Measurements from ENCODE around the gene TTC33. TPM values are rescaled to one million over a fixed set of nuclear protein-coding genes. Genes with fewer than 3 reads are reported as not detected.

Gene TTC33
- total RNA-seq, 4 donors from 2014 or later = 11.3 to 19.0 (median 14.9) TPM

DNA sequence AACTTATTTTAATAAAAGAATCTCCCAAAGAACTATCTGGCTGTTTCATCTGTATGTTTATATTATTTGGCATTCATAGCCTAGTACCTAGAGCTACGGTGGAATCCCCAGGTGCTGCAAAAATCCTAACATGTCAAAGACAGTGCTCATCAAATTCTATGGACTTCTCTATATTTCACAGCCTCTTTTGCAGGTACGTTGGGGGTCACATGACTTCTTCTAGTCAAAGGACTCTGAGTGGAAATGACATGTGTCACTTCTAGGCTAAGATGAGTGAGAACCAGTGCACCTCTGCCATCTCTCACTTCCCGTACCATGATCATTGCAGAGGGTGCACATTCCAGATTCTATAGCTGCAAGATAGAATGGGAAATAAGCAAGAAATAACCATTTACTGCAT lies 148.6 kb downstream of the TTC33 start:
- Histone ChIP-seq H3K36me3 (no peaks in the 10 kb centered on the region), H3K4me3 (no peak overlapping the region), H3K9me3 (no peaks in the 10 kb centered on the region), H3K27ac (no peak overlapping the region), H3K4me1 (peaks cover 0 to 15% (median 3%) of the 10 kb centered on the region in 4 donors), H3K27me3 (no peaks in the 10 kb centered on the region)
- no peak for DNase-seq
- TF ChIP-seq POLR2A (IDR thresholded peaks at IDR 0.05) = no peak
- TF ChIP-seq, protein P1, sequence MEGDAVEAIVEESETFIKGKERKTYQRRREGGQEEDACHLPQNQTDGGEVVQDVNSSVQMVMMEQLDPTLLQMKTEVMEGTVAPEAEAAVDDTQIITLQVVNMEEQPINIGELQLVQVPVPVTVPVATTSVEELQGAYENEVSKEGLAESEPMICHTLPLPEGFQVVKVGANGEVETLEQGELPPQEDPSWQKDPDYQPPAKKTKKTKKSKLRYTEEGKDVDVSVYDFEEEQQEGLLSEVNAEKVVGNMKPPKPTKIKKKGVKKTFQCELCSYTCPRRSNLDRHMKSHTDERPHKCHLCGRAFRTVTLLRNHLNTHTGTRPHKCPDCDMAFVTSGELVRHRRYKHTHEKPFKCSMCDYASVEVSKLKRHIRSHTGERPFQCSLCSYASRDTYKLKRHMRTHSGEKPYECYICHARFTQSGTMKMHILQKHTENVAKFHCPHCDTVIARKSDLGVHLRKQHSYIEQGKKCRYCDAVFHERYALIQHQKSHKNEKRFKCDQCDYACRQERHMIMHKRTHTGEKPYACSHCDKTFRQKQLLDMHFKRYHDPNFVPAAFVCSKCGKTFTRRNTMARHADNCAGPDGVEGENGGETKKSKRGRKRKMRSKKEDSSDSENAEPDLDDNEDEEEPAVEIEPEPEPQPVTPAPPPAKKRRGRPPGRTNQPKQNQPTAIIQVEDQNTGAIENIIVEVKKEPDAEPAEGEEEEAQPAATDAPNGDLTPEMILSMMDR (IDR thresholded peaks at IDR 0.05) = no peak

DNA sequence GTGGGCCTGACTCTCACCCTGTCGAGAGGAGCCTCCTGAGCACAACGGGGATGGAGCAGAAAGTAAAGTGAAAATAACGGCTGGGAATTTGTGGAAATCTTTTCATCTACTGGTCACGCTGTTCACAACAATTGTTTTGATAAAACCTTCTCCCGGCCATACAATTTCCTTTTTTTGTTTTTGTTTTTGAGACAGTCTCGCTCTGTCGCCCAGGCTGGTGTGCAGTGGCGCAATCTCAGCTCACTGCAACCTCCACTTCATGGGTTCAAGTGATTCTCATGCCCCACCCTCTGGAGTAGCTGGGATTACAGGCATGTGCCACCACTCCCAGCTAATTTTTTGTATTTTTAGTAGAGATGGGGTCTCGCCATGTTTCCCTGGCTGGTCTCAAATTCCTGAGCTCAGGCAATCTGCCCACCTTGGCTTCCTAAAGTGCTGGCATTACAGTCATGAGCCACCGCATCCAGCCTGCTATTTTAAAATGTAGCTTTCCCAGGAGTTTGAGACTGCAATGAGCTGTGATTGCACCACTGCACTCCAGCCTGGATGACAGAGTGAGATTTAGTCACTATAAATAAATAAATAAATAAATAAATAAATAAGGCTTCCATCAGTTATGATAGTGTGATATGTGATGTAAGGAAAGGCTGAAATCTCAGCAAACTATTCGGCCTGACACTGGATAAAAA lies 149.5 kb downstream of the TTC33 start:
- Histone ChIP-seq H3K4me1 (peaks cover 0 to 15% (median 3%) of the 10 kb centered on the region in 4 donors), H3K9me3 (no peaks in the 10 kb centered on the region), H3K27ac (no peak overlapping the region), H3K4me3 (no peak overlapping the region), H3K36me3 (no peaks in the 10 kb centered on the region), H3K27me3 (no peaks in the 10 kb centered on the region)
- TF ChIP-seq, protein P1 (IDR thresholded peaks at IDR 0.05) = no peak
- TF ChIP-seq POLR2A (IDR thresholded peaks at IDR 0.05) = no peak
- no peak for DNase-seq

DNA sequence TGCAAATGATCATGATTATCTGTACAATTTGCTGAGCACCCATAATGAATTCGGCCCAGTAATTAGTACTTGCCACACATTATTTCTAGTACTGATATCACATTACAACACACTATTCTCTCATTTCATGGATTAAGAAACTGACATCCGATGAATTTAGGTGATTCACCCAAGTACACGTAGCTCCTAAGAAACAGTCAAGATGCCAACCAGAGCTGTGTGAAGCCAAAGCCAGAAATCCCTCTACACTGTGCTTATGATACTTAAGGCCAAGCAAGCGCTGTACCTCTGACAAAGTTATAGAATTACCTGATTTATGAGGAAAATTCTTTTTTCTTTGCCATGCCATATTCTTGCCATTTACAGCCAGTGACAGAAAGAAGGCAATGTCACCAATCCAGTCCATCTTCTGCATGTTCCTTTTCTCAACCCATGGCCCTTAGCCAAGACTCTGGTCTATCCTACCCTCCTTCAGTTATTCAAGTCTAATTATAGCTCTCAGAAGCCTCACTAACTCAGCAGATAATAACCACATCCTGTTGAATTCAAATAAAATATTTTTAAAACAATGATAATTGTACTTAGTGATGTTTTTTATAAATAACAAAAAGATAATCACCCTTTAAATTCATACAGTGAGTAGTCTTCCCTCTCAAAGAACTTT lies 150.3 kb downstream of the TTC33 start:
- Histone ChIP-seq H3K36me3 (no peaks in the 10 kb centered on the region), H3K4me3 (no peak overlapping the region), H3K9me3 (no peaks in the 10 kb centered on the region), H3K27ac (no peak overlapping the region), H3K27me3 (no peaks in the 10 kb centered on the region), H3K4me1 (peaks cover 0 to 15% (median 3%) of the 10 kb centered on the region in 4 donors)
- TF ChIP-seq POLR2A (IDR thresholded peaks at IDR 0.05) = no peak
- TF ChIP-seq, protein P1 (IDR thresholded peaks at IDR 0.05) = no peak
- DNase-seq = no peak

DNA sequence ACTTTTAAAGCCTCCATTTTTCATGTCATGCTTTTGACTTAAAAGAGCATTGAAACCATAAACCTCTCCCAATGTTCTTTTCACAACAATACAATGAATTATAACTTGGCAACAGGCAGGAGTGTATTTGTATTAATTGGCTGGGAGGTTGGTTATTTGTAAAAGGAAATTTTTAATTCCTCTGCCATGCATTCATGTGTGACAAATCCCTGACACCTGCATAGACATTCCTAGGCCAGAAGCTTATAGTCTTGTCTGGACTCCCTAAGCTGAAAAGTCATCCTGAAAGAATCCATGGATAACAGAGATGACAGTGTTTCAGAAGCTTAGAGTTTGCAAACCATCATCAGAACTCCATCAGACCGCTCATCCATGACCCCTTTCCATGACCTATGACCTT lies 152.4 kb downstream of the TTC33 start:
- H3K4me1 ChIP-seq = peaks cover 0 to 15% (median 3%) of the 10 kb centered on the region in 4 donors
- H3K27me3 ChIP-seq = no peaks in the 10 kb centered on the region
- no peak for DNase-seq
- H3K9me3 ChIP-seq = no peaks in the 10 kb centered on the region
- TF ChIP-seq POLR2A (IDR thresholded peaks at IDR 0.05) = no peak
- TF ChIP-seq, protein P1 (IDR thresholded peaks at IDR 0.05) = no peak
- H3K27ac ChIP-seq = no peak overlapping the region
- H3K4me3 ChIP-seq = no peak overlapping the region
- no peaks in the 10 kb centered on the region for H3K36me3 ChIP-seq

DNA sequence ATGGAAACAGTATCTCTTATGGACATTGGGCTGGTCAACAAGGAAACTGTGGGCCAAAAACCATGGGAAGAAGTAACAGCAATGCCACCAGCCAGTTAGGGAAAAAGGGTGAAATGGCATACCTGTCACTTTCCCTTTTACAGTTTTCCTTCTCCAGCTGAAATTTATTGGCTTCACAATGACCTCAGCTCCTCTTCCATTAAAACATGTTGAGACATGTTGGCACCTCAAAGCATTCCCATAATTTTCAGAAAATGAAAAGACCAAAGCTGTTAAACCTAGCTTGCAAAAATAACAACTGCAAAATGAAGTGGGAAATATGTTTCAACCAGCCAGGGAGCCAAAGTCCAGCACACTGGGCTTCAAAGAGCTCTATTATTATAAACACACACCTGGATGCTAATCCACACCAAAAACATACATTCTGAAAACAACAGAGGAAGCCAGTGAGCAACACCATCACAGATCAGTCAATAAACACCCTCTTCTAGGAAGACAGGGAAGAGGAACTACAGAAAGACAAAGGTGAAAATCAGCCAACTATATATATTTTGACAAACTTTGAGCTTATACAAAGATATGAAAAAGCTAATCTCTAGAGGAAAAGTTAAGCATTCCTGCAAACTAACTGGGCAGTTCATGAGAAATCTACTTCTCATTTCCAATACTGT lies 154.4 kb downstream of the TTC33 start:
- TF ChIP-seq, protein P1 (IDR thresholded peaks at IDR 0.05) = no peak
- TF ChIP-seq POLR2A (IDR thresholded peaks at IDR 0.05) = no peak
- DNase-seq = no peak
- no peak overlapping the region for H3K4me3 ChIP-seq
- no peak overlapping the region for H3K27ac ChIP-seq
- H3K27me3 ChIP-seq = no peaks in the 10 kb centered on the region
- H3K36me3 ChIP-seq = no peaks in the 10 kb centered on the region
- H3K9me3 ChIP-seq = no peaks in the 10 kb centered on the region
- peaks cover 0 to 11% (median 2%) of the 10 kb centered on the region in 4 donors for H3K4me1 ChIP-seq

Data from Peyer's patch (tissue), 4 donors.